Measurements from ENCODE around the gene KIAA1671.

Gene KIAA1671

GRCh38 chr22:25149014-25149413 lies 196.5 kb downstream of the KIAA1671 start:
- DNase-seq: no peak

GRCh38 chr22:25153961-25154666 lies 201.6 kb downstream of the KIAA1671 start:
- DNase-seq: no peak

GRCh38 chr22:25154667-25154999 lies 202.1 kb downstream of the KIAA1671 start:
- no peak for DNase-seq

GRCh38 chr22:25156736-25157135 lies 204.2 kb downstream of the KIAA1671 start:
- no peak for DNase-seq

GRCh38 chr22:25159028-25159427 lies 206.5 kb downstream of the KIAA1671 start:
- no peak for DNase-seq

GRCh38 chr22:25160120-25160996 lies 207.8 kb downstream of the KIAA1671 start:
- DNase-seq: no peak

GRCh38 chr22:25161017-25161915 lies 208.8 kb downstream of the KIAA1671 start:
- no peak for DNase-seq

GRCh38 chr22:25161916-25162530 lies 209.5 kb downstream of the KIAA1671 start:
- DNase-seq: no peak

- no peak for DNase-seq
Measured at GRCh38 chr22:25162561-25162960, 210.0 kb downstream of the KIAA1671 start.

GRCh38 chr22:25165785-25166184 lies 213.3 kb downstream of the KIAA1671 start:
- DNase-seq: no peak

- DNase-seq: no peak
Measured at GRCh38 chr22:25166266-25167040, 213.9 kb downstream of the KIAA1671 start.

- no peak for DNase-seq
Measured at GRCh38 chr22:25167082-25167481, 214.6 kb downstream of the KIAA1671 start.

GRCh38 chr22:25167834-25168601 lies 215.5 kb downstream of the KIAA1671 start:
- DNase-seq: no peak

GRCh38 chr22:25169278-25170031 lies 216.9 kb downstream of the KIAA1671 start:
- DNase-seq: no peak

GRCh38 chr22:25170426-25170980 lies 218.0 kb downstream of the KIAA1671 start:
- DNase-seq: no peak

GRCh38 chr22:25172153-25172552 lies 219.6 kb downstream of the KIAA1671 start:
- no peak for DNase-seq

GRCh38 chr22:25174156-25174887 lies 221.8 kb downstream of the KIAA1671 start:
- DNase-seq: no peak

GRCh38 chr22:25174888-25175411 lies 222.4 kb downstream of the KIAA1671 start:
- DNase-seq: no peak

- DNase-seq: no peak
Measured at GRCh38 chr22:25176175-25176574, 223.7 kb downstream of the KIAA1671 start.

Data from activated CD8-positive, alpha-beta memory T cell treated with anti-CD3 and anti-CD28 coated beads, Interleukin-2, amount 50 U/mL, for 48 hours (primary cell).